A549 (cell line): ENCODE data around the gene REP15. TPM values are rescaled to one million over a fixed set of nuclear protein-coding genes. Genes with fewer than 3 reads are reported as not detected.

Source experiments
- ATAC-seq, 2 experiments: fragments of 200-7000 bp in 1 of 2; fragments of >200 bp in 1 of 2; cut with Nextera tagmentation in 1 of 2; cut with Tn5 transposase in 1 of 2; 3 replicates each; pipeline versions ENCODE4 v1.8.0 to v1.9.1; 2018 to 2020; ENCODE audit warnings: mild to moderate bottlenecking in 1 of 2, moderate library complexity in 1 of 2
- CTCF ChIA-PET: fragments of 300-600 bp; sonication (Branson Sonifier 250); formaldehyde crosslinking; extraction: SDS; loops from one replicate; lab custom pipeline; 2021; ENCODE audit warnings: antibody characterized with exemption, inconsistent platforms; lab: Yijun Ruan, JAX
- POLR2A ChIA-PET: fragments of 350-600 bp; formaldehyde crosslinking; extraction: SDS; loops from one replicate; lab custom pipeline; 2021; ENCODE audit warnings: antibody characterized with exemption, inconsistent platforms; lab: Yijun Ruan, JAX
- DNase-seq, 2 experiments: peaks; one replicate each; pipeline versions ENCODE4 v3.0.0 to v3.0.0-alpha.2; 2011 to 2016; ENCODE audit warnings: low read depth in 1 of 2, low spot score in 1 of 2
- FAIRE-seq: peaks from 2 replicates; lab custom pipeline; 2011; peaks lifted over from hg19 to GRCh38; lab: Jason Lieb, UNC
- H3K27ac ChIP-seq, 2 experiments: fragments of >200 bp; sonication (Bioruptor Twin); formaldehyde crosslinking; 3 replicates each; pipeline ENCODE4 v1.5.1; 2016 to 2017
- H3K4me1 ChIP-seq: fragments of >200 bp; sonication (Bioruptor Twin); formaldehyde crosslinking; 3 replicates; pipeline ENCODE4 v1.6.1; 2016
- H3K4me2 ChIP-seq: fragments of >200 bp; sonication (Bioruptor Twin); formaldehyde crosslinking; 3 replicates; pipeline ENCODE4 v1.6.1; 2016
- H3K4me3 ChIP-seq: fragments of >200 bp; sonication (Bioruptor Twin); formaldehyde crosslinking; 3 replicates; pipeline ENCODE4 v1.5.1; 2016
- H3K9me3 ChIP-seq: fragments of >200 bp; sonication (Bioruptor Twin); formaldehyde crosslinking; 3 replicates; pipeline ENCODE4 v1.6.1; 2016
- BHLHE40 ChIP-seq: IDR thresholded peaks from 2 replicates; pipeline ENCODE4 v1.6.1; 2012; ENCODE audit warnings: low read depth, low read length, inconsistent platforms
- CEBPB ChIP-seq, 2 experiments: fragments of >200 bp in 1 of 2; sonication (Bioruptor Twin) in 1 of 2; formaldehyde crosslinking in 1 of 2; IDR thresholded peaks; 2 replicates each; pipeline ENCODE4 v1.6.1; 2012 to 2016
- ESRRA ChIP-seq: fragments of 150-350 bp; IDR thresholded peaks from 2 replicates; pipeline ENCODE4 v1.6.1; 2014; ENCODE audit warnings: mild to moderate bottlenecking, low read length, borderline replicate concordance
- HOXB13 ChIP-seq: fragments of 250-450 bp; sonication (Bioruptor Pico); IDR thresholded peaks from 2 replicates; pipeline ENCODE4 v1.5.0; 2020; ENCODE audit warnings: low read depth, mild to moderate bottlenecking, moderate library complexity
- MAFK ChIP-seq: fragments of 450-650 bp; IDR thresholded peaks from 2 replicates; pipeline ENCODE4 v1.6.1; 2014; ENCODE audit not compliant: partially characterized antibody
- MAZ ChIP-seq: fragments of 150-350 bp; IDR thresholded peaks from 2 replicates; pipeline ENCODE4 v1.6.1; 2014; ENCODE audit warnings: antibody characterized with exemption, low read depth, low read length, borderline replicate concordance
- NFE2L2 ChIP-seq: fragments of 150-350 bp; conservative IDR thresholded peaks from 2 replicates; pipeline ENCODE4 v1.6.1; 2014; ENCODE audit warnings: low read length
- NPAS2 ChIP-seq: fragments of 250-450 bp; sonication (Bioruptor Pico); IDR thresholded peaks from 2 replicates; pipeline ENCODE4 v1.8.0; 2022; ENCODE audit warnings: mild to moderate bottlenecking, moderate library complexity, borderline replicate concordance
- NR3C1 ChIP-seq: fragments of >200 bp; sonication (Bioruptor Twin); formaldehyde crosslinking; IDR thresholded peaks from 3 replicates; pipeline ENCODE4 v1.6.1; 2017
- PHF8 ChIP-seq: fragments of 200-600 bp; sonication (generic); IDR thresholded peaks from 2 replicates; pipeline ENCODE4 v1.6.1; 2016; ENCODE audit warnings: low read depth, mild to moderate bottlenecking, antibody characterized with exemption, moderate library complexity, borderline replicate concordance
- RAD21 ChIP-seq, 2 experiments: fragments of >200 bp in 1 of 2; sonication (Bioruptor Twin) in 1 of 2; formaldehyde crosslinking in 1 of 2; IDR thresholded peaks in 1 of 2; conservative IDR thresholded peaks in 1 of 2; 2 replicates in 1 of 2; 3 replicates in 1 of 2; pipeline ENCODE4 v1.6.1; 2012 to 2018; ENCODE audit warnings: inconsistent platforms in 1 of 2
- RARB ChIP-seq: fragments of 250-450 bp; sonication (Bioruptor Pico); IDR thresholded peaks from 2 replicates; pipeline ENCODE4 v1.8.0; 2021; ENCODE audit warnings: mild to moderate bottlenecking, moderate library complexity
- SMC3 ChIP-seq: fragments of >200 bp; sonication (Bioruptor Twin); formaldehyde crosslinking; IDR thresholded peaks from 3 replicates; pipeline ENCODE4 v1.6.1; 2018; ENCODE audit warnings: inconsistent platforms
- TFCP2L1 ChIP-seq: fragments of 250-450 bp; sonication (Bioruptor Pico); IDR thresholded peaks from 2 replicates; pipeline ENCODE4 v1.5.0; 2021; ENCODE audit warnings: mild to moderate bottlenecking
- TP53 ChIP-seq: fragments of 250-450 bp; sonication (Bioruptor Pico); IDR thresholded peaks from 2 replicates; pipeline ENCODE4 v1.5.0; 2021; ENCODE audit warnings: mild to moderate bottlenecking, moderate library complexity
- ZSCAN20 ChIP-seq: fragments of 250-450 bp; sonication (Bioruptor Pico); IDR thresholded peaks from 2 replicates; pipeline ENCODE4 v1.8.0; 2022; ENCODE audit warnings: mild to moderate bottlenecking, moderate library complexity
- WGBS: methylation state at CpG from one replicate; pipeline ENCODE4 v1.1.6; 2017; ENCODE audit errors: missing lambda C conversion rate; 5-methylcytosine and 5-hydroxymethylcytosine counted together
- polyA plus RNA-seq, 4 experiments: library from polyadenylated mRNA; depleted of rRNA in 3 of 4; stranded (reverse); fragments of >200 nt; fragmentation: RNase III in 1 of 4; extraction: RNeasy Plus Mini Kit Qiagen cat#74134 plus additional on column Dnase treatment in 1 of 4; gene quantifications; 2 replicates in 3 of 4; 3 replicates in 1 of 4; pipeline ENCODE4 v1.2.3, GENCODE V29; 2011 to 2017
- TF ChIP-seq, protein P1 (sequence below): fragments of 200-600 bp; sonication (generic); IDR thresholded peaks from 2 replicates; pipeline ENCODE4 v1.6.1; 2016; ENCODE audit warnings: antibody characterized with exemption, mild to moderate bottlenecking, moderate library complexity
- TF ChIP-seq, protein P2 (sequence below): fragments of >200 bp; sonication (Bioruptor Twin); formaldehyde crosslinking; IDR thresholded peaks from 3 replicates; pipeline ENCODE4 v1.5.1; 2016
- TF ChIP-seq, protein P3 (sequence below): fragments of >200 bp; sonication (Bioruptor Twin); formaldehyde crosslinking; IDR thresholded peaks from 2 replicates; pipeline ENCODE4 v1.6.1; 2016

The REP15 gene
- polyA plus RNA-seq, 2 of the 4 experiments (the other 2 are of a cell fraction): 0.34 to 0.81 TPM

DNA sequence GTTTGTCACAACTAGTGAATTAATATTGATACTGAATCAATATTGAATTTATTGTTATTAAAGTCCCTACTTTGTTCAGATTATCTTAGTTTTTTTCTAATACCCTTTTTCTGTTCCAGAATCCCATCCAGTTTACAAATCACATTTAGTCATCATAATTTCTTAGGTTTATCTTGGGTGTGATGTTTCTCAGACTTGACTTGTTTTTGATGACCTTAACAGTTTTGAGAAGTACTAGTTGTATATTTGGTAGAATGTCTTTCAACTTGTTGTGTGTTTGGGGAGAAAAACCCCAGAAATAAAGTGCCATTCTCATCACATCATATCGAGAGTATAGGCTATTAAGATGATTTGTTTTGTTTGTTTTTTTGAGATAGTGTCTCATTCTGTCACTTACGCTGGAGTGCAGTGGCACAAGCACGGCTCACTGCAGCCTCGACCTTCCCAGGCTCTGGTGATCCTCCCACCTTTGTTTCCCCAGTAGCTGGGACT lies 33.9 kb downstream of the REP15 start:
- FAIRE-seq (peak; percentile 43), ATAC-seq (no peak), DNase-seq (no peak)
- Histone ChIP-seq H3K4me3 (no peak overlapping the region), H3K4me2 (no peak overlapping the region), H3K4me1 (no peaks in the 10 kb centered on the region), H3K9me3 (no peaks in the 10 kb centered on the region), H3K27ac (no peak overlapping the region)
- TF ChIP-seq MAZ (no peak), NFE2L2 (no peak), HOXB13 (CRISPR knock-in tag) (no peak), NPAS2 (CRISPR knock-in tag) (no peak), MAFK (peak; percentile 87), PHF8 (no peak), RARB (CRISPR knock-in tag) (no peak)
- WGBS: 93% methylated on average over 4 of the region's 4 CpGs
- ChIA-PET POLR2A (no interaction called here), CTCF (no interaction called here)

DNA sequence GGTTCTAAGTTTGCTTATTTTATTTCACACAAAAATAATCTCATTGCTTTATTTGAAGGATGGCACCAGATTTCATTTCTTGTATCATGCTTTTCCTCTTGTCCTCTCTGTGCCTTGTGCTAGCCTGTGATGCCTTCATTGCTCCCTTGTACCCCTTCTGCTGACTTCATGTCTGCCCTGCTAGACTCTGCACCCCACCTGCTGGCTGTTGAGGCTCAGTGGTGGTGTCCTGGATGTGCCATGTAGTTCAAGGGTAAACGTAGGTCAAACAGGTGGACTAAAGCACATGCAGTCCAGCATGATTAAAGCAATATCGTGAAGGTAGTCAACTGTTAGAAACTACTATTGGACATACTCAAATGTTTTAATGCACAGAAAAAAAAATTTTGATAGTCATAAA lies 36.0 kb downstream of the REP15 start:
- no peak overlapping the region for H3K4me3 ChIP-seq
- no peaks in the 10 kb centered on the region for H3K9me3 ChIP-seq
- ATAC-seq (peak; percentile 85), DNase-seq (peak; percentile 18 to 42), FAIRE-seq (no peak)
- WGBS: 65% methylated on average over 2 of the region's 2 CpGs
- ChIA-PET CTCF (interaction anchor here (0.6 to 3.6 kb wide), 33 partner anchors 8 to 1266 kb away, joined by 3 to 22 read pairs (median 4); partner anchors contain the start of genes CCDC91, KLHL42 and MANSC4), POLR2A (interaction anchor here (1.1 kb wide), 1 partner anchor 250 kb away, joined by 4 read pairs; no protein-coding TSS in a partner anchor)
- no peak overlapping the region for H3K4me2 ChIP-seq
- TF ChIP-seq TP53 (CRISPR knock-in tag): no peak
- TF ChIP-seq ESRRA: peak; percentile 84; the same call in 1 of the 2 replicates
- no peak overlapping the region for H3K27ac ChIP-seq
- H3K4me1 ChIP-seq: no peaks in the 10 kb centered on the region

DNA sequence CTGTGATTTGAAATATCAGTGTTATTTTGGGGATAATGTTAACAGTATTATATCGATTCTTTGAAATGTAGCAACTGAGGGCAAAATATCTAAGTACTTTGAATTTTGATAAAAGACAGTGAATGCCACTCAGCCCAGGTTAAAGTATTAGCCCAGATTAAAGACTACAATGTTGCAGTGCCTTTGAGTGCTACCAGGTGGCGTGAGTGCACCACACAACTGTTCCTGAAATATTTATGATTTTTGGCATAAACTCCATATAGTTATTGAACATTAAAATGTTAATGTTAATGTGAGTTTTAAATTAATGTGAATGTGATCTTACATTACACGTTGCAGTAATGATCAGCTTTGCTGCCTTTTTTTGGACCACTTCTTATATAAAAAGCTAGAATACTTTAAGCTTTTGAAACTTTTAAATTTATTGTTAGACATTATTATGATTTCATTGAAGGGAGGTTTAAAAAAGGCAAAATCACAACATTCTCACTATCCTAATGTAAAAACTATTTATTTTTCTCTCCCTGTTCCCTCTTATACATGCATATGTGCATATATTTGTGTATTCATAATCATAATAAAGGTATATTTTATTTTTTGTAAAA lies 36.9 kb downstream of the REP15 start:
- POLR2A ChIA-PET: no interaction called here
- peak; percentile 39 to 55 for DNase-seq

DNA sequence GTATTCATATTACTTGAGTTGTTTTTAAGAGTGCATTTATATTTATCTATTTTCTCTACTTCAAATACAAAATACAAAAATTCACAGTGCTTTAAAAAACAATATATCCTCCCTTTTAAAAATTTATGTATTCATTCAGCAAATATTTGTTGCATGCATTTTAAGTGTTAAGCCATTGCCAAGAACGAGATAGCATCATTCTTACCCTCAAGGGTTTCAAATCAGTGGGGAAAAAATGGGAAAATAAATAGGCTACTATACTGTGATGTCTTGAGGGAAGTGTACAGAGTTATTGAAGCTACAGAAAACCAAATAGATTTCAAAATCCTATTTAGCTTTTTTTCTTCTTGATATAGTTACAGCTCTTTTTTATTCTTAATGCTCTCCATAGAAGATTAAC lies 37.5 kb downstream of the REP15 start:
- FAIRE-seq: no peak
- Histone ChIP-seq H3K27ac (no peak overlapping the region), H3K4me1 (no peaks in the 10 kb centered on the region), H3K4me3 (no peak overlapping the region), H3K4me2 (no peak overlapping the region), H3K9me3 (no peaks in the 10 kb centered on the region)
- ChIA-PET POLR2A (no interaction called here), CTCF (interaction anchor here (0.6 to 3.6 kb wide), 37 partner anchors 8 to 1263 kb away, joined by 3 to 22 read pairs (median 4); partner anchors contain the start of genes CCDC91, KLHL42 and MANSC4)
- no peak for ATAC-seq
- WGBS: 87% methylated on average over 1 of the region's 1 CpG
- DNase-seq: no peak
- TF ChIP-seq NR3C1: no peak
- TF ChIP-seq ZSCAN20 (CRISPR knock-in tag): no peak
- TF ChIP-seq, protein P1, sequence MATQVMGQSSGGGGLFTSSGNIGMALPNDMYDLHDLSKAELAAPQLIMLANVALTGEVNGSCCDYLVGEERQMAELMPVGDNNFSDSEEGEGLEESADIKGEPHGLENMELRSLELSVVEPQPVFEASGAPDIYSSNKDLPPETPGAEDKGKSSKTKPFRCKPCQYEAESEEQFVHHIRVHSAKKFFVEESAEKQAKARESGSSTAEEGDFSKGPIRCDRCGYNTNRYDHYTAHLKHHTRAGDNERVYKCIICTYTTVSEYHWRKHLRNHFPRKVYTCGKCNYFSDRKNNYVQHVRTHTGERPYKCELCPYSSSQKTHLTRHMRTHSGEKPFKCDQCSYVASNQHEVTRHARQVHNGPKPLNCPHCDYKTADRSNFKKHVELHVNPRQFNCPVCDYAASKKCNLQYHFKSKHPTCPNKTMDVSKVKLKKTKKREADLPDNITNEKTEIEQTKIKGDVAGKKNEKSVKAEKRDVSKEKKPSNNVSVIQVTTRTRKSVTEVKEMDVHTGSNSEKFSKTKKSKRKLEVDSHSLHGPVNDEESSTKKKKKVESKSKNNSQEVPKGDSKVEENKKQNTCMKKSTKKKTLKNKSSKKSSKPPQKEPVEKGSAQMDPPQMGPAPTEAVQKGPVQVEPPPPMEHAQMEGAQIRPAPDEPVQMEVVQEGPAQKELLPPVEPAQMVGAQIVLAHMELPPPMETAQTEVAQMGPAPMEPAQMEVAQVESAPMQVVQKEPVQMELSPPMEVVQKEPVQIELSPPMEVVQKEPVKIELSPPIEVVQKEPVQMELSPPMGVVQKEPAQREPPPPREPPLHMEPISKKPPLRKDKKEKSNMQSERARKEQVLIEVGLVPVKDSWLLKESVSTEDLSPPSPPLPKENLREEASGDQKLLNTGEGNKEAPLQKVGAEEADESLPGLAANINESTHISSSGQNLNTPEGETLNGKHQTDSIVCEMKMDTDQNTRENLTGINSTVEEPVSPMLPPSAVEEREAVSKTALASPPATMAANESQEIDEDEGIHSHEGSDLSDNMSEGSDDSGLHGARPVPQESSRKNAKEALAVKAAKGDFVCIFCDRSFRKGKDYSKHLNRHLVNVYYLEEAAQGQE: no peak
- TF ChIP-seq TFCP2L1 (CRISPR knock-in tag): no peak
- TF ChIP-seq CEBPB (IDR thresholded peaks at IDR 0.05): no peak
- no peak for TF ChIP-seq BHLHE40
- TF ChIP-seq, protein P2, sequence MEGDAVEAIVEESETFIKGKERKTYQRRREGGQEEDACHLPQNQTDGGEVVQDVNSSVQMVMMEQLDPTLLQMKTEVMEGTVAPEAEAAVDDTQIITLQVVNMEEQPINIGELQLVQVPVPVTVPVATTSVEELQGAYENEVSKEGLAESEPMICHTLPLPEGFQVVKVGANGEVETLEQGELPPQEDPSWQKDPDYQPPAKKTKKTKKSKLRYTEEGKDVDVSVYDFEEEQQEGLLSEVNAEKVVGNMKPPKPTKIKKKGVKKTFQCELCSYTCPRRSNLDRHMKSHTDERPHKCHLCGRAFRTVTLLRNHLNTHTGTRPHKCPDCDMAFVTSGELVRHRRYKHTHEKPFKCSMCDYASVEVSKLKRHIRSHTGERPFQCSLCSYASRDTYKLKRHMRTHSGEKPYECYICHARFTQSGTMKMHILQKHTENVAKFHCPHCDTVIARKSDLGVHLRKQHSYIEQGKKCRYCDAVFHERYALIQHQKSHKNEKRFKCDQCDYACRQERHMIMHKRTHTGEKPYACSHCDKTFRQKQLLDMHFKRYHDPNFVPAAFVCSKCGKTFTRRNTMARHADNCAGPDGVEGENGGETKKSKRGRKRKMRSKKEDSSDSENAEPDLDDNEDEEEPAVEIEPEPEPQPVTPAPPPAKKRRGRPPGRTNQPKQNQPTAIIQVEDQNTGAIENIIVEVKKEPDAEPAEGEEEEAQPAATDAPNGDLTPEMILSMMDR: no peak
- TF ChIP-seq RAD21 (conservative IDR thresholded peaks at IDR 0.05 in 1 of 2, IDR thresholded peaks at IDR 0.05 in 1 of 2): no peak

More for the DNA sequence above, 36.9 kb downstream of the REP15 start:
- Histone ChIP-seq H3K27ac (no peak overlapping the region), H3K4me2 (no peak overlapping the region), H3K4me1 (no peaks in the 10 kb centered on the region)
- CTCF ChIA-PET: interaction anchor here (0.6 to 3.6 kb wide), 46 partner anchors 8 to 1265 kb away, joined by 3 to 22 read pairs (median 4); partner anchors contain the start of genes CCDC91, KLHL42 and MANSC4
- TF ChIP-seq, protein P3, sequence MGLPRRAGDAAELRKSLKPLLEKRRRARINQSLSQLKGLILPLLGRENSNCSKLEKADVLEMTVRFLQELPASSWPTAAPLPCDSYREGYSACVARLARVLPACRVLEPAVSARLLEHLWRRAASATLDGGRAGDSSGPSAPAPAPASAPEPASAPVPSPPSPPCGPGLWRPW: no peak
- TF ChIP-seq, protein P2: peak; percentile 93
- TF ChIP-seq SMC3 (peak; percentile 89), RAD21 (conservative IDR thresholded peaks at IDR 0.05 in 1 of 2, IDR thresholded peaks at IDR 0.05 in 1 of 2) (peak; percentile 94 to 95)
- TF ChIP-seq, all 56 proteins: peak for 3
- Histone ChIP-seq H3K4me3 (no peak overlapping the region), H3K9me3 (no peaks in the 10 kb centered on the region)
- ATAC-seq (peak; percentile 64 to 81; a peak in 4 of 6 replicates), FAIRE-seq (peak; percentile 92)
- WGBS: 1% methylated on average over 3 of the region's 3 CpGs
